Activated CD4-positive, alpha-beta T cell treated with anti-CD3 and anti-CD28 coated beads, Interleukin-2, amount 50 U/mL, for 1 hour (primary cell): Measurements from ENCODE around the gene CLEC10A.
"Not testable (repeated sequence)": the region's sequence is repeated elsewhere in the genome, so short reads cannot be mapped to it uniquely, and the experiment has no call there.

Experiments used
- DNase-seq: peaks from one replicate; pipeline ENCODE4 v3.0.0-alpha.2; 2020

The CLEC10A gene

DNA sequence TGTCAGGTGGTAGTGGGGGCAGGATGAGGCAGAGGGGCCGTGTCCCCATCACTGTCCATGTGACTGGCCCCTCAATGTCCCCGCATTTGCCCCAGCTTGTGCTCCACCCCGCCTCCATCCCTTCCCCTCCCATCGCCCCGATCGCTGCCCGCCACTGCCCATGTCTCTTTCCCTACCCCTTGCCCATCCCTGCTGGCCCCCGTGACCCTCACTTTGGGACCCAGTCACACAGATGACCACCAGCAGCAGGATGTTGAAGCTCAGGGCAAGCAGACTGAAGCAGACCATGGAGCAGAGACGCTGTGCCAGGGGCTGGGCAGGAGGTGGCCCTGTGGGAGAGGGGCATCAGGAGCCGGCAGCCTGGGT, 28.5 kb upstream of the CLEC10A start:
- DNase-seq, result no peak

GRCh38 chr17:7107795-7108559, 27.9 kb upstream of the CLEC10A start:
- no peak for DNase-seq

GRCh38 chr17:7107012-7107754, 27.1 kb upstream of the CLEC10A start:
- DNase-seq, result no peak

DNA sequence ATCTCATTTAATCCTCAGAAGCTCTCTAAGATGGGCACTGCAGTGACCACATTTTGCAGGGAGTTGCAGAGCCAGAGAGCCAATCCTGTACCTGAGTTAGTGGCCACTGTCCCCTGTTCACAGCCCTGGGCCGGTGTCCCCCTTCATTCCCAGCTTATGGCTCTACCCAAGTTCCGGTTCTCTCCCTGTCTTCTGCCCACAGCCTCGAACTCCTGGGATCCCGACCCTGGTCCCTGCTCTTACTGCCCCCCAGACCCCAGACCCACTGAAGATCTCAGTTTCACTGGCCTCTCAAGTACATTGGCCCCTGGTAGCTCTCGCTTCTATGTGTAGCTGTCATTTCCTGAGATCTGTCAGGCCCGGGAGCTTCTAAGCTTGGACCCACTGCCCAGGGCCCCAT, 22.4 kb upstream of the CLEC10A start:
- no peak for DNase-seq

- DNase-seq, result no peak
Observed at GRCh38 chr17:7101531-7101930, 21.5 kb upstream of the CLEC10A start.

DNA sequence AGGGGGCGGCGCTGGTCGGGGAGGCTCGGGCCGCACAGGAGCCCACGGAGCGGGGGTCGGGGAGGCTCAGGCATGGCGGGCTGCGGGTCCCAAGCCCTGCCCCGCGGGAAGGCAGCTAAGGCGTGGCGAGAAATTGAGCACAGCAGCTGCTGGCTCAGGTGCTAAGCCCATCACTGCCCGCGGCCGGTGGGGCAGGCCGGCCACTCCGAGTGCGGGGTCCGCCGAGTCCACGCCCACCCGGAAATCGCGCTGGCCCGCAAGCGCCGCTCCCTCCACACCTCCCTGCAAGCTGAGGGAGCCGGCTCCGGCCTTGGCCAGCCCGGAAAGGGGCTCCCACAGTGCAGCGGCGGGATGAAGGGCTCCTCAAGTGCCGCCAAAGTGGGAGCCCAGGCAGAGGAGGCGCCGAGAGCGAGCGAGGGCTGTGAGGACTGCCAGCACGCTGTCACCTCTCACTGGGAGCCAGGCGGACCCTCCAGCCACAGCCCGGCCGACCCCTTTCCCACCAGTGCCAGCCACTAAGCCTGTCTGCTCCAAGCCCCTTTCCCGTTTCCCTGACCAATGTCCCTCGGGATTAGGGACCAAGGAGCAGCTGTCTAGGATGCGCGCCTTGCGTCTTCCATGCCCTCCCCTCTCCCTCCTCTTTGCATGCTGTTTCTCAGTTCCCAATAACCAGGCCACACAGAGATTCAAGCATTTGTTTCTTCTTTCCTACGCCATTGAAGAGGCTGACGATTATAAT, 20.8 kb upstream of the CLEC10A start:
- DNase-seq, result not testable (repeated sequence)

- no peak for DNase-seq
Observed at GRCh38 chr17:7098802-7099459, 18.9 kb upstream of the CLEC10A start.

DNA sequence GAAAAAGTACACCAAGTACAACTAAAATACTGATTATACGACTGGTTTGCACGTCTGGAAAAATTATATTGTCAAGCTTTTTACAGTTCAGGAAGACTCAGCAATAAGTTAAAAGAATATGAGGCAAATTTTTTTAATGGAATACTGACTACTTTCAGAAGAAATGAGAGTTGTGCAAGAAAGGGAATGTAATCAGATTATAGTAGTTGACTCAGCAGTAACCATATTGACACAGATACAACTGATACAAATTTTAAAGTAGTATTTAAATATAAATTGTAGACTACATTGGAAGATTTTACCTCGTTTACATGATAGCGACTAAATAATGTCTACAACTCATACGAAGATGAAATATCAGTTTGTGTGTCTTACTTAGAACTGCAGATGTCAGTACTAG, 17.9 kb upstream of the CLEC10A start:
- DNase-seq, result no peak

- no peak for DNase-seq
Observed at GRCh38 chr17:7095625-7096024, 15.6 kb upstream of the CLEC10A start.

- no peak for DNase-seq
Observed at GRCh38 chr17:7094652-7095019, 14.6 kb upstream of the CLEC10A start.

- DNase-seq, result peak; percentile 38
Observed at GRCh38 chr17:7091311-7092005, 11.4 kb upstream of the CLEC10A start.

- not testable (repeated sequence) for DNase-seq
Observed at GRCh38 chr17:7089570-7089969, 9.5 kb upstream of the CLEC10A start.

DNA sequence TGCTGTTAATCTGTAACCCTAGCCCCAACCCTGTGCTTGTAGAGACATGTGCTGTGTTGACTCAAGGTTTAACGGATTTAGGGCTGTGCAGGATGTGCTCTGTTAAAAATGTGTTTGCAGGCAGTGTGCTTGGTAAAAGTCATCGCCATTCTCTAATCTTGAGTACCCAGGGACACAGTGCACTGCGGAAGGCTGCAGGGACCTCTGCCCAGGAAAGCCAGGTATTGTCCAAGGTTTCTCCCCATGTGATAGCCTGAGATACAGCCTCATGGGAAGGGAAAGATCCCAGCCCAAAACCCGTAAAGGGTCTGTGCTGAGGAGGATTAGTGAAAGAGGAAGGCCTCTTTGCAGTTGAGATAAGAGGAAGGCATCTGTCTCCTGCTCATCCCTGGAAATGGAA, 8.4 kb upstream of the CLEC10A start:
- not testable (repeated sequence) for DNase-seq

GRCh38 chr17:7084088-7084487, 4.0 kb upstream of the CLEC10A start:
- DNase-seq, result no peak

DNA sequence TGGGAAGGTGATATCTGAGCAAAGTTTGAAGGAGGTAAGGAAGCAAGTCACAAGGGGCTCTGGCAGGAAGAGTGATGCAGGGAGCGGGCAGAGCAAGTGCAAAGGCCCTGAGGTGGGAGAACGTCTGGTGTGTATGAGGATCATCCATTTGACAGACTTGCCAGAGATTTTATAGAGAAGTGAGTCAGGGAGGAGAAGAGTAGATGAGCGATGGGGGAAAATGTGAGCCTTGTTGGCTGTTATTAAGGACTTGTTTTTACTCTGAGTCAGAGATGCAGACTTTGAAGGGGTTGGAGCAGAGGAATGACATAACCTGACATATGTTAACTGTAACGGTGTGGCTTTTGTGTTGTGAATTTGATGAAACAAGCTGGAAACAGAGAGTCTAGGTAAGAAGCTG, 3.5 kb upstream of the CLEC10A start:
- DNase-seq, result no peak

GRCh38 chr17:7081341-7082062, 1.5 kb upstream of the CLEC10A start:
- DNase-seq, result no peak

DNA sequence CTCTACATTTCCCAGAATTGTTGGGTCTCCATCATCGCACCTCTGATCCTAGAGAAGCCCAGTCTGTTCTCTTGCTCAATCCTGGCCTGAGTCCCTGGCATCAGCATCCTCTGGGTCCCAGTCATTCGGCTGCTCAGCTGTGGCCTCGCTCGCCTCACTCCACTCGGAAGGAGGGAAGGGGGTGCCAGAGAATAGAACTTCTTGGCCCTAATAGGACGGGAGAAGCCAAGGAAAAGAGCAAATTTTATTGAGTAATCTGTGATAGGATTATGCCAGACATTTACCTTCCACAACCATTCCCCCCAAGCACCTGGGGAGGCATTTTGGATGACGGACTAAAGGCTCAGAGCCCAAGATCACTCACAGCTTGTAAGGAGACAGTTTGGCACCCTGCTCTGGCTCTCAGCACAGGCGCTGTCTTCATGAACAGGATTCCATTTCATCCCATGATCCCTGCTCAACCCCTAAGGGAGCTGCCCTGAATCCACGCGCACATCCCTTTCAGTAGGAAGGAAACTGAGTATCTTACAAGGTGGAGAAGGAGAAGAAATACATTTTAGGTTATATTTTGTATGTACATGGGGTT, 498 bp upstream of the CLEC10A start:
- no peak for DNase-seq

- no peak for DNase-seq
Observed at GRCh38 chr17:7078711-7079110, 1.3 kb downstream of the CLEC10A start.

- DNase-seq, result no peak
Observed at GRCh38 chr17:7077911-7078546, 2.0 kb downstream of the CLEC10A start.

DNA sequence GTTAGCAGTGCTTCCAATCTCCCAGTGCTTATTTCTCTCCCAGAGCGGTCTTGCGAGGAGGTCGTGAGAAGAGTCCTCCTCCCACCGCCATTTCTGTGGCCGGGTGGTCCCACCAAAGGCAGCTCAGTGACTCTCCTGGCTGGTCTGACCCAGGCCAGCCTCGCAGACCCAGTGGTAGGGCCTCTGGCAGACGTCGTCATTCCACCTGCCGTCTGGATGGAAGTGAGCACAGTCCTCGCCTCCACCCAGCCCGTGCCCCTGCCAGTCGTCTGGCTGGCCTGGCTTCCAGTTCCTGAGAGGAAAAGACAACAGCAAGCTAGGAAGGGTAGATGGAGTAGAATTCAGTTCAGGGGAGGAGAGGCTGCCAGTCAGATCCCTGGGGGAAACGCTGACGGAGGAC, 5.1 kb downstream of the CLEC10A start:
- no peak for DNase-seq

DNA sequence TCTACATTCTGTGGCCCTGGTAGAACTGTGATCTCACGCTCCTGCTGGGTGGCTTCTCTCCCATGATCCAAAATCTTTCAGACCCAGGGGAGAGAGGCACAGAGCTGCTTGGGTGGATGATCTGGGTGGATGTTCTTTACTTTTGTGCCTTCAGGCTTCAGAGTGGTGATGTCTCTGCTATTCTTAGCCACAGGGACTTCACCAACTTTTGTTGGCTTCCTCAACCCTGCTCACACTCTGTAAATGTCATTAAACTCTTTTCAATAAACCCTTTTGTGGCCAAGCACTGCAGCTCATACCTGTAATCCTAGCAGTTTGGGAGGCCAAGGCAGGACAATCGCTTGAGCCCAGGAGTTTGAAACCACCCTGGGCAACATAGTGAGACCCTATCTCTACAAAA, 7.6 kb downstream of the CLEC10A start:
- DNase-seq, result no peak
